PC-9 (cell line): ENCODE data around the gene NOTCH4. TPM values are rescaled to one million over a fixed set of nuclear protein-coding genes. Genes with fewer than 3 reads are reported as not detected.
A peak's percentile ranks its signal among the peaks of the same experiment; 100 is the strongest.

Source experiments
- BruUV-seq: library from RNA; stranded (reverse); fragments of 400-500 nt; replicated peaks from 2 replicates; lab custom pipeline; 2021; lab: Mats Ljungman, UMichigan
- CTCF ChIA-PET: fragments of 300-600 bp; sonication (Branson Sonifier 250); formaldehyde crosslinking; loops from one replicate; lab custom pipeline; 2022; ENCODE audit warnings: antibody characterized with exemption; lab: Charles Lee
- POLR2A ChIA-PET: fragments of 300-600 bp; sonication (Branson Sonifier 250); formaldehyde crosslinking; loops from one replicate; lab custom pipeline; 2022; ENCODE audit warnings: antibody characterized with exemption; ENCODE audit not compliant: unreplicated experiment; lab: Charles Lee
- DNase-seq, 2 experiments: peaks; one replicate each; pipeline versions ENCODE4 v3.0.0 to v3.0.0-alpha.2; 2015 to 2022; ENCODE audit warnings: mixed read lengths in 1 of 2
- H2AFZ ChIP-seq: fragments of 200-600 bp; sonication (generic); 2 replicates; pipeline ENCODE4 v1.8.1; 2017; ENCODE audit warnings: antibody characterized with exemption
- H3F3A ChIP-seq: fragments of 200-600 bp; sonication (generic); 2 replicates; pipeline ENCODE4 v1.8.1; 2017; ENCODE audit warnings: antibody characterized with exemption, mild to moderate bottlenecking, low read depth; ENCODE audit not compliant: insufficient read depth
- H3K27ac ChIP-seq: fragments of 200-600 bp; sonication (generic); 2 replicates; pipeline ENCODE4 v1.6.1; 2016; ENCODE audit warnings: mixed run types
- H3K27me3 ChIP-seq: fragments of 200-600 bp; sonication (generic); 2 replicates; pipeline ENCODE4 v1.6.1; 2016; ENCODE audit warnings: low read depth, mixed run types; ENCODE audit not compliant: insufficient read depth
- H3K36me3 ChIP-seq: fragments of 200-600 bp; sonication (generic); 2 replicates; pipeline ENCODE4 v1.6.1; 2016; ENCODE audit warnings: low read depth, mixed run types
- H3K4me1 ChIP-seq: fragments of 200-600 bp; sonication (generic); replicated peaks from 2 replicates; pipeline ENCODE4 v1.6.1; 2016; ENCODE audit warnings: mixed run types; ENCODE audit not compliant: insufficient read depth
- H3K4me2 ChIP-seq: fragments of 200-600 bp; sonication (generic); 2 replicates; pipeline ENCODE4 v1.6.1; 2017; ENCODE audit warnings: mixed run types
- H3K4me3 ChIP-seq: fragments of 200-600 bp; sonication (generic); 2 replicates; pipeline ENCODE4 v1.6.1; 2016; ENCODE audit warnings: mixed run types
- H3K79me2 ChIP-seq: fragments of 200-600 bp; sonication (generic); 2 replicates; pipeline ENCODE4 v1.6.1; 2017; ENCODE audit warnings: low read depth, mixed run types
- H3K9me2 ChIP-seq: fragments of 200-600 bp; sonication (generic); 2 replicates; pipeline ENCODE4 v1.8.1; 2017; ENCODE audit warnings: mild to moderate bottlenecking; ENCODE audit not compliant: insufficient read depth
- H3K9me3 ChIP-seq: fragments of 200-600 bp; sonication (generic); 2 replicates; pipeline ENCODE4 v1.8.1; 2016; ENCODE audit warnings: low read depth; ENCODE audit not compliant: insufficient read depth
- H4K20me1 ChIP-seq: fragments of 200-600 bp; sonication (generic); 2 replicates; pipeline ENCODE4 v1.8.1; 2017; ENCODE audit not compliant: insufficient read depth
- EZH2 ChIP-seq: fragments of 200-600 bp; sonication (generic); IDR thresholded peaks from 2 replicates; pipeline ENCODE4 v1.8.0; 2017; ENCODE audit warnings: antibody characterized with exemption, low read depth
- intact Hi-C: fragments of 100-400 bp; cut with micrococcal nuclease; formaldehyde crosslinking; loops from one replicate; pipeline ENCODE4 v1.10.0; 2022; ENCODE audit not compliant: unreplicated experiment
- total RNA-seq: library from RNA; stranded (reverse); gene quantifications from 2 replicates; pipeline ENCODE4 v1.2.3, GENCODE V29; 2021
- TF ChIP-seq, protein P1 (sequence below): fragments of 200-600 bp; sonication (generic); conservative IDR thresholded peaks from 2 replicates; pipeline ENCODE4 v1.6.1; 2017; ENCODE audit warnings: mixed run types, antibody characterized with exemption, mild to moderate bottlenecking, moderate library complexity

The NOTCH4 gene
- total RNA-seq, 1 experiment from 2014 or later: 1.5 TPM

- Histone ChIP-seq H3K4me1 (peaks cover 28% of the 10 kb centered on the region), H3K27ac (no peak overlapping the region), H3K9me3 (no peaks in the 10 kb centered on the region), H3K27me3 (no peaks in the 10 kb centered on the region), H3K36me3 (no peaks in the 10 kb centered on the region), H4K20me1 (no peaks in the 10 kb centered on the region), H3K4me3 (no peak overlapping the region), H3K9me2 (no peaks in the 10 kb centered on the region), H3F3A (peaks cover 17% of the 10 kb centered on the region; the same call in 1 of the 2 replicates), H3K4me2 (peak overlapping the region; percentile 83), H3K79me2 (peaks cover 27% of the 10 kb centered on the region), H2AFZ (no peak overlapping the region)
- no peak for TF ChIP-seq EZH2
- TF ChIP-seq, protein P1, sequence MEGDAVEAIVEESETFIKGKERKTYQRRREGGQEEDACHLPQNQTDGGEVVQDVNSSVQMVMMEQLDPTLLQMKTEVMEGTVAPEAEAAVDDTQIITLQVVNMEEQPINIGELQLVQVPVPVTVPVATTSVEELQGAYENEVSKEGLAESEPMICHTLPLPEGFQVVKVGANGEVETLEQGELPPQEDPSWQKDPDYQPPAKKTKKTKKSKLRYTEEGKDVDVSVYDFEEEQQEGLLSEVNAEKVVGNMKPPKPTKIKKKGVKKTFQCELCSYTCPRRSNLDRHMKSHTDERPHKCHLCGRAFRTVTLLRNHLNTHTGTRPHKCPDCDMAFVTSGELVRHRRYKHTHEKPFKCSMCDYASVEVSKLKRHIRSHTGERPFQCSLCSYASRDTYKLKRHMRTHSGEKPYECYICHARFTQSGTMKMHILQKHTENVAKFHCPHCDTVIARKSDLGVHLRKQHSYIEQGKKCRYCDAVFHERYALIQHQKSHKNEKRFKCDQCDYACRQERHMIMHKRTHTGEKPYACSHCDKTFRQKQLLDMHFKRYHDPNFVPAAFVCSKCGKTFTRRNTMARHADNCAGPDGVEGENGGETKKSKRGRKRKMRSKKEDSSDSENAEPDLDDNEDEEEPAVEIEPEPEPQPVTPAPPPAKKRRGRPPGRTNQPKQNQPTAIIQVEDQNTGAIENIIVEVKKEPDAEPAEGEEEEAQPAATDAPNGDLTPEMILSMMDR: no peak
- no TSS peak for BruUV-seq
- intact Hi-C loops: loop anchor here (10.0 kb wide), 1 partner anchor 510 kb away; the partner anchor contains the start of genes C6orf47, CSNK2B, GPANK1 and LY6G5B
- no peak for DNase-seq
- ChIA-PET POLR2A (no interaction called here), CTCF (no interaction called here)
Measured at GRCh38 chr6:32174416-32174815, 49.5 kb downstream of the NOTCH4 start.

DNA sequence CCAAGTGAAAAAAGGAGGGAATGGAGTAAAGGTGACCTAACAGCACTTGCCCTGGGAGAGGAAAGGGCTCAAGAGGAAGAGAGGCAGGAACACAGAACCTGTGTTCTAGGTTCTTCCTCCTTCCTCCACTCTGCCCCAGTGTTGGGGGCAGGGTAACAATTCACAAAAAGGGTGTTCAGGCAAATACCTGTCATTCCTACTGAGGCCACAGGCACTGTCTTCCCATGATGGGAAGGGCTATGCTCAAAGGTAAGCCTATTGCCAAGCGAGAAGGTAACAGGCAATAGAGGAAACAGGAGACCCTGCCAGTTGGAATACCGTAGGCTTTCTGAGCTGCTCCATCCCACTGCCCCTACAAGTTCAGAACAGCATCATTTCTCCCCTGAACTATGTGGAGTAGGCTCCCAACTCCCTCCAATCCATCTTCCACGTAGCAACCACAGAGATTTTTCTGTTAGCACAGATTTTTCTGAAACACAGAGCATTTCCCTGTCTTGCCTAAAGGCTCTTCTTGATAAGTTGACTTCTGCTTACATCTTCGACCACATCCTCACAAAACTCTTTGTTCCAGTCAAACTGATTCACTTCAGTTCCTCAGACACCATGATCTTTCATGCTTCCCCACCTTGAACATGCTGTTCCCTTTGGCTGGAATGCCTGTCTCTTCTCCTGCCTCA, 50.7 kb downstream of the NOTCH4 start:
- H3K4me2 ChIP-seq: no peak overlapping the region
- no peak for DNase-seq
- H4K20me1 ChIP-seq: no peaks in the 10 kb centered on the region
- no peaks in the 10 kb centered on the region for H3K9me2 ChIP-seq
- H3K4me1 ChIP-seq: peaks cover 24% of the 10 kb centered on the region
- intact Hi-C loops: loop anchor here (10.0 kb wide), 1 partner anchor 508 kb away; the partner anchor contains the start of genes C6orf47, CSNK2B, GPANK1 and LY6G5B
- H3F3A ChIP-seq: peaks cover 23% of the 10 kb centered on the region; the same call in 1 of the 2 replicates
- peaks cover 18% of the 10 kb centered on the region for H3K79me2 ChIP-seq
- no peaks in the 10 kb centered on the region for H3K27me3 ChIP-seq
- H2AFZ ChIP-seq: no peak overlapping the region
- BruUV-seq: no TSS peak
- no peak overlapping the region for H3K4me3 ChIP-seq
- no peak overlapping the region for H3K27ac ChIP-seq
- ChIA-PET POLR2A (no interaction called here), CTCF (no interaction called here)
- H3K36me3 ChIP-seq: no peaks in the 10 kb centered on the region
- TF ChIP-seq EZH2: no peak
- TF ChIP-seq, protein P1: no peak
- H3K9me3 ChIP-seq: no peaks in the 10 kb centered on the region

DNA sequence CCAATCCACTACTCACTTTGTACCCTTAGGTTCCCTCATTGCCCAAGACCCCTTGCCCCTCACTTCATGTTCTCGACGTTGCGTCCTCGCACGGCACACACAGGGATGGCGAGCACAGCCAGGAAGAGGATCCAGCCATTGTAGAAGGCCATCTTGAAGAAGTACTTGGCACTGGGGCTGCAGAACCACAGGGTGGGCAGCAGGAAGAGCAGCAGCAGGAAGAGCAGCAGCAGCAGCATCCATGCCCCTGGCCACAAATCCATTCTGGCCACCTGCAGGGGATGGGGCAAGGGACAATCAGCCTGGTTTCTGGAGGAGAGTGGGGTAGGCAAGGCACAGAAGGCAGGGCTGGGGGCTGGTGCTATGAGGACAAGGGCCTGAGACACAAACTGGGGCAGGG, 52.6 kb downstream of the NOTCH4 start:
- no peak for DNase-seq
- H3F3A ChIP-seq: peaks cover 15% of the 10 kb centered on the region; the same call in 1 of the 2 replicates
- H3K4me3 ChIP-seq: no peak overlapping the region
- H3K4me2 ChIP-seq: no peak overlapping the region
- no peak for TF ChIP-seq EZH2
- TF ChIP-seq, protein P1: no peak
- H3K4me1 ChIP-seq: peaks cover 17% of the 10 kb centered on the region
- H3K9me2 ChIP-seq: no peaks in the 10 kb centered on the region
- intact Hi-C loops: loop anchor here (10.0 kb wide), 1 partner anchor 506 kb away; the partner anchor contains the start of genes C6orf47, CSNK2B, GPANK1 and LY6G5B
- peaks cover 18% of the 10 kb centered on the region for H3K79me2 ChIP-seq
- no peaks in the 10 kb centered on the region for H3K27me3 ChIP-seq
- BruUV-seq: no TSS peak
- no peaks in the 10 kb centered on the region for H3K36me3 ChIP-seq
- CTCF ChIA-PET: no interaction called here
- no peak overlapping the region for H2AFZ ChIP-seq
- H3K9me3 ChIP-seq: no peaks in the 10 kb centered on the region
- no peak overlapping the region for H3K27ac ChIP-seq
- no peaks in the 10 kb centered on the region for H4K20me1 ChIP-seq
- POLR2A ChIA-PET: no interaction called here
